Medulla oblongata (tissue), 1 donor: ENCODE results near the gene CPNE4.

Source experiments
- DNase-seq: peaks from one replicate; pipeline ENCODE4 v3.0.0-alpha.2; 2015; ENCODE audit errors: extremely low spot score

CPNE4 gene

GRCh38 chr3:131735116-131735515, 299.7 kb downstream of the CPNE4 start:
- DNase-seq, result no peak

- DNase-seq, result no peak
Observed at GRCh38 chr3:131733086-131733841, 301.6 kb downstream of the CPNE4 start.

GRCh38 chr3:131731709-131732108, 303.1 kb downstream of the CPNE4 start:
- DNase-seq, result no peak

- no peak for DNase-seq
Observed at GRCh38 chr3:131730581-131730980, 304.2 kb downstream of the CPNE4 start.

- DNase-seq, result no peak
Observed at GRCh38 chr3:131729643-131730017, 305.2 kb downstream of the CPNE4 start.

GRCh38 chr3:131728898-131729642, 305.7 kb downstream of the CPNE4 start:
- no peak for DNase-seq

- no peak for DNase-seq
Observed at GRCh38 chr3:131725414-131725813, 309.4 kb downstream of the CPNE4 start.

- DNase-seq, result no peak
Observed at GRCh38 chr3:131723343-131723742, 311.5 kb downstream of the CPNE4 start.

- DNase-seq, result no peak
Observed at GRCh38 chr3:131717493-131717892, 317.3 kb downstream of the CPNE4 start.

GRCh38 chr3:131716943-131717342, 317.9 kb downstream of the CPNE4 start:
- DNase-seq, result no peak

GRCh38 chr3:131716007-131716406, 318.8 kb downstream of the CPNE4 start:
- no peak for DNase-seq

GRCh38 chr3:131714585-131715220, 320.1 kb downstream of the CPNE4 start:
- no peak for DNase-seq

- DNase-seq, result no peak
Observed at GRCh38 chr3:131713416-131714123, 321.2 kb downstream of the CPNE4 start.

- DNase-seq, result no peak
Observed at GRCh38 chr3:131712662-131713061, 322.2 kb downstream of the CPNE4 start.

GRCh38 chr3:131711114-131711768, 323.6 kb downstream of the CPNE4 start:
- DNase-seq, result no peak

GRCh38 chr3:131708241-131708640, 326.6 kb downstream of the CPNE4 start:
- DNase-seq, result no peak

- DNase-seq, result no peak
Observed at GRCh38 chr3:131705558-131706051, 329.2 kb downstream of the CPNE4 start.

GRCh38 chr3:131705099-131705498, 329.7 kb downstream of the CPNE4 start:
- DNase-seq, result no peak

- no peak for DNase-seq
Observed at GRCh38 chr3:131704098-131704497, 330.7 kb downstream of the CPNE4 start.

- DNase-seq, result no peak
Observed at GRCh38 chr3:131702146-131702545, 332.7 kb downstream of the CPNE4 start.

- no peak for DNase-seq
Observed at GRCh38 chr3:131701153-131701770, 333.6 kb downstream of the CPNE4 start.
